ENCODE data around the gene RPS21.

GRCh38 chr20:62346398-62347150, 40.3 kb upstream of the RPS21 start:
- TF ChIP-seq CTCF (IDR thresholded peaks at IDR 0.05) (no peak), POLR2AphosphoS5 (IDR thresholded peaks at IDR 0.05) (no peak), POLR2A (IDR thresholded peaks at IDR 0.05) (no peak)
